ENCODE results near the gene IRF1. TPM values are rescaled to one million over a fixed set of nuclear protein-coding genes. Genes with fewer than 3 reads are reported as not detected.
A peak's percentile ranks its signal among the peaks of the same experiment; 100 is the strongest.

The IRF1 gene
- polyA plus RNA-seq, 3 donors, result 125 to 363 (median 129) TPM

- WGBS (ENCODE audit: insufficient coverage), result 93% methylated on average over 2 of the region's 4 CpGs
- Histone ChIP-seq H3K9me3 (replicated peaks in 1 of 2; ENCODE audit: control insufficient read depth in 1 of 2, insufficient read depth in 1 of 2, low read length in 2 of 2) (no peaks in the 10 kb centered on the region), H3K9ac (ENCODE audit: insufficient read depth, low read length, poor library complexity, severe bottlenecking) (no peak overlapping the region), H3K27ac (ENCODE audit: low read depth in 1 of 2, low read length in 2 of 2) (peak overlapping the region in 1 of 2 donors; percentile 33), H3K36me3 (replicated peaks in 1 of 2; ENCODE audit: control insufficient read depth in 1 of 2, insufficient read depth in 2 of 2, low read length in 2 of 2) (no peaks in the 10 kb centered on the region), H3K4me1 (ENCODE audit: control insufficient read depth in 1 of 2, insufficient read depth in 2 of 2, low read length in 2 of 2) (peaks cover 43 to 53% of the 10 kb centered on the region in 2 donors), H3K4me3 (replicated peaks in 1 of 3; ENCODE audit: low read depth in 2 of 3, low read length in 3 of 3) (no peak overlapping the region), H4K20me1 (ENCODE audit: insufficient read depth, low read length) (no peaks in the 10 kb centered on the region), H3K4me2 (replicated peaks; ENCODE audit: extremely low read depth, low read length, poor library complexity, severe bottlenecking) (no peak overlapping the region), H2AFZ (ENCODE audit: insufficient read depth, low read depth, low read length, poor library complexity, severe bottlenecking) (no peak overlapping the region), H3K27me3 (ENCODE audit: control insufficient read depth in 2 of 2, insufficient read depth in 2 of 2, low read length in 2 of 2) (no peaks in the 10 kb centered on the region), H3K79me2 (ENCODE audit: insufficient read depth, low read length) (peaks cover 14% of the 10 kb centered on the region)
- intact Hi-C loops (cut with micrococcal nuclease), result loop anchor here (5.0 to 10.0 kb wide), 2 partner anchors 36 to 204 kb away; partner anchors contain the start of gene SLC22A4 (in 1 of the 2)
- TF ChIP-seq CTCF (IDR thresholded peaks at IDR 0.05), result no peak
- Mint-ChIP-seq H3K27me3 (ENCODE audit: low read depth in 3 of 3) (peaks cover 0 to 3% (median 0%) of the 10 kb centered on the region in 3 donors), H3K27ac (no peak overlapping the region), H3K4me3 (no peak overlapping the region), H3K4me1 (peaks cover 51% of the 10 kb centered on the region), H3K36me3 (peaks cover 0 to 2% of the 10 kb centered on the region in 2 donors), H3K9me3 (no peaks in the 10 kb centered on the region)
- DNase-seq, result no peak
Measured at GRCh38 chr5:132498686-132499271, 8.2 kb upstream of the IRF1 start.

GRCh38 chr5:132498152-132498551, 7.6 kb upstream of the IRF1 start:
- peaks cover 0 to 2% (median 0%) of the 10 kb centered on the region in 3 donors for H3K27me3 Mint-ChIP-seq (ENCODE audit: low read depth in 3 of 3)
- Histone ChIP-seq H4K20me1 (ENCODE audit: insufficient read depth, low read length) (no peaks in the 10 kb centered on the region), H3K9ac (ENCODE audit: insufficient read depth, low read length, poor library complexity, severe bottlenecking) (no peak overlapping the region), H3K4me3 (replicated peaks in 1 of 3; ENCODE audit: low read depth in 2 of 3, low read length in 3 of 3) (no peak overlapping the region), H3K9me3 (replicated peaks in 1 of 2; ENCODE audit: control insufficient read depth in 1 of 2, insufficient read depth in 1 of 2, low read length in 2 of 2) (no peaks in the 10 kb centered on the region), H3K4me1 (ENCODE audit: control insufficient read depth in 1 of 2, insufficient read depth in 2 of 2, low read length in 2 of 2) (peaks cover 44 to 59% of the 10 kb centered on the region in 2 donors), H3K79me2 (ENCODE audit: insufficient read depth, low read length) (peaks cover 21% of the 10 kb centered on the region), H3K4me2 (replicated peaks; ENCODE audit: extremely low read depth, low read length, poor library complexity, severe bottlenecking) (no peak overlapping the region), H3K27me3 (ENCODE audit: control insufficient read depth in 2 of 2, insufficient read depth in 2 of 2, low read length in 2 of 2) (no peaks in the 10 kb centered on the region), H2AFZ (ENCODE audit: insufficient read depth, low read depth, low read length, poor library complexity, severe bottlenecking) (no peak overlapping the region), H3K36me3 (replicated peaks in 1 of 2; ENCODE audit: control insufficient read depth in 1 of 2, insufficient read depth in 2 of 2, low read length in 2 of 2) (no peaks in the 10 kb centered on the region), H3K27ac (ENCODE audit: low read depth in 1 of 2, low read length in 2 of 2) (peak overlapping the region in 1 of 2 donors; percentile 33)
- WGBS (ENCODE audit: insufficient coverage), result 97% methylated on average over 3 of the region's 3 CpGs
- intact Hi-C loops (cut with micrococcal nuclease), result loop anchor here (5.0 to 10.0 kb wide), 2 partner anchors 36 to 203 kb away; partner anchors contain the start of gene SLC22A4 (in 1 of the 2)
- H3K4me1 Mint-ChIP-seq, result peaks cover 57% of the 10 kb centered on the region
- H3K36me3 Mint-ChIP-seq, result peaks cover 0 to 3% of the 10 kb centered on the region in 2 donors
- H3K4me3 Mint-ChIP-seq, result no peak overlapping the region
- DNase-seq, result peak in 2 of 3 donors; percentile 34 to 93
- TF ChIP-seq CTCF (IDR thresholded peaks at IDR 0.05), result no peak
- H3K27ac Mint-ChIP-seq, result peak overlapping the region in 3 of 7 donors; percentile 6 to 92 (median 65)
- H3K9me3 Mint-ChIP-seq, result no peaks in the 10 kb centered on the region
